B cell (primary cell): ENCODE results near the gene BCL3. TPM values are rescaled to one million over a fixed set of nuclear protein-coding genes. Genes with fewer than 3 reads are reported as not detected.

Experiments used
- ATAC-seq: fragments of 200-7000 bp; cut with Tn5 transposase; one replicate; pipeline ENCODE4 v1.10.0; 2021; ENCODE audit warnings: low read depth, mild to moderate bottlenecking, moderate number of reproducible peaks, moderate library complexity
- CTCF ChIA-PET: fragments of 350-600 bp; sonication (Branson Sonifier 250); formaldehyde crosslinking; loops from one replicate; lab custom pipeline; 2021; ENCODE audit warnings: antibody characterized with exemption, inconsistent platforms; lab: Charles Lee
- POLR2A ChIA-PET: fragments of 350-600 bp; sonication (Branson Sonifier 250); formaldehyde crosslinking; loops from one replicate; lab custom pipeline; 2021; ENCODE audit warnings: antibody characterized with exemption; lab: Charles Lee
- DNase-seq: peaks from one replicate; pipeline ENCODE4 v3.0.0; 2013
- H2AFZ ChIP-seq: 2 replicates; pipeline ENCODE4 v1.6.1; 2012; ENCODE audit warnings: mild to moderate bottlenecking, low read depth, low read length; ENCODE audit not compliant: insufficient read depth, poor library complexity, severe bottlenecking
- H3K27ac ChIP-seq, 2 donors: 1 replicate in 1 of 2; 2 replicates in 1 of 2; pipeline ENCODE4 v1.5.1; 2012 to 2013; ENCODE audit warnings: low read length in 2 of 2, mild to moderate bottlenecking in 2 of 2, moderate library complexity in 1 of 2
- H3K27me3 ChIP-seq, 4 experiments: fragments of 200-600 bp in 1 of 4; sonication (generic) in 1 of 4; replicated peaks in 1 of 4; 1 replicate in 2 of 4; 2 replicates in 2 of 4; pipeline versions ENCODE4 v1.6.1 to v1.7.0; 2013 to 2016; ENCODE audit warnings: low read length in 3 of 4, mild to moderate bottlenecking in 2 of 4, mixed read lengths in 1 of 4, moderate library complexity in 1 of 4; ENCODE audit not compliant: insufficient read depth in 4 of 4, control insufficient read depth in 3 of 4; ENCODE audit errors: control extremely low read depth in 1 of 4
- H3K36me3 ChIP-seq, 2 experiments: replicated peaks in 1 of 2; 1 replicate in 1 of 2; 2 replicates in 1 of 2; pipeline versions ENCODE4 v1.6.1 to v1.7.1; 2013; ENCODE audit warnings: low read length in 1 of 2; ENCODE audit not compliant: insufficient read depth in 2 of 2, control insufficient read depth in 1 of 2; ENCODE audit errors: control extremely low read depth in 1 of 2, extremely low read depth in 1 of 2
- H3K4me1 ChIP-seq, 2 donors: fragments of 200-600 bp in 1 of 2; sonication (generic) in 1 of 2; 1 replicate in 1 of 2; 2 replicates in 1 of 2; pipeline versions ENCODE4 v1.5.1 to v1.6.1; 2013 to 2017; ENCODE audit warnings: low read length in 2 of 2; ENCODE audit not compliant: control insufficient read depth in 2 of 2, insufficient read depth in 2 of 2
- H3K4me2 ChIP-seq: replicated peaks from 2 replicates; pipeline ENCODE3; 2012; ENCODE audit warnings: mild to moderate bottlenecking, low read depth, low read length; ENCODE audit not compliant: poor library complexity, severe bottlenecking
- H3K4me3 ChIP-seq, 5 experiments: fragments of 200-600 bp in 1 of 5; sonication (generic) in 1 of 5; 1 replicate in 3 of 5; 2 replicates in 2 of 5; pipeline versions ENCODE4 v1.5.1 to v1.7.0; 2011 to 2016; ENCODE audit warnings: low read length in 4 of 5, mild to moderate bottlenecking in 4 of 5, low read depth in 2 of 5, control low read depth in 1 of 5, moderate library complexity in 1 of 5; ENCODE audit not compliant: insufficient read depth in 1 of 5; ENCODE audit errors: control extremely low read depth in 1 of 5, extremely low read depth in 1 of 5
- H3K79me2 ChIP-seq: fragments of 200-600 bp; sonication (generic); one replicate; pipeline ENCODE4 v1.6.0; 2016; ENCODE audit warnings: low read length; ENCODE audit not compliant: control insufficient read depth, insufficient read depth
- H3K9ac ChIP-seq: fragments of 200-600 bp; sonication (generic); 2 replicates; pipeline ENCODE4 v1.6.1; 2017; ENCODE audit warnings: mild to moderate bottlenecking, low read length, moderate library complexity
- H3K9me3 ChIP-seq, 3 donors: one replicate each; pipeline versions ENCODE4 v1.6.1 to v1.7.1; 2013; ENCODE audit warnings: low read length in 2 of 3; ENCODE audit not compliant: control insufficient read depth in 2 of 3, insufficient read depth in 1 of 3; ENCODE audit errors: control extremely low read depth in 1 of 3
- H4K20me1 ChIP-seq: 2 replicates; pipeline ENCODE4 v1.6.0; 2012; ENCODE audit warnings: mild to moderate bottlenecking, low read length; ENCODE audit not compliant: insufficient read depth, control insufficient read depth, poor library complexity, severe bottlenecking
- H3K27ac Mint-ChIP-seq: one replicate; pipeline ENCODE4 v1.8.0; 2021; ENCODE audit warnings: mixed read lengths
- H3K27me3 Mint-ChIP-seq: one replicate; pipeline ENCODE4 v1.8.0; 2021; ENCODE audit warnings: mixed read lengths
- H3K4me1 Mint-ChIP-seq: one replicate; pipeline ENCODE4 v1.8.0; 2021; ENCODE audit warnings: mixed read lengths
- H3K4me3 Mint-ChIP-seq: one replicate; pipeline ENCODE4 v1.8.0; 2021; ENCODE audit warnings: mixed read lengths
- H3K9me3 Mint-ChIP-seq: one replicate; pipeline ENCODE4 v1.8.0; 2022; ENCODE audit warnings: mixed read lengths; ENCODE audit not compliant: insufficient read depth
- EZH2 ChIP-seq: IDR thresholded peaks from 2 replicates; pipeline ENCODE4 v1.6.1; 2012; ENCODE audit warnings: borderline replicate concordance, low read depth, mild to moderate bottlenecking, moderate library complexity, low read length; ENCODE audit not compliant: insufficient read depth, poor library complexity, severe bottlenecking
- WGBS: methylation state at CpG from one replicate; pipeline ENCODE4 v1.1.5; 2013; ENCODE audit warnings: missing lambda C conversion rate; ENCODE audit not compliant: insufficient coverage; 5-methylcytosine and 5-hydroxymethylcytosine counted together
- intact Hi-C: fragments of 100-400 bp; cut with micrococcal nuclease; formaldehyde crosslinking; loops from one replicate; pipeline ENCODE4 v1.10.0; 2022
- polyA plus RNA-seq: library from polyadenylated mRNA; depleted of rRNA; stranded (reverse); fragments of >200 nt; gene quantifications from 2 replicates; pipeline ENCODE4 v1.2.3, GENCODE V29; 2012
- total RNA-seq, 2 donors: library from RNA; stranded (reverse); fragments of 120-200 nt in 1 of 2; gene quantifications; 1 replicate in 1 of 2; 2 replicates in 1 of 2; pipeline versions ENCODE4 v1.2.3 to v1.2.4, GENCODE V29; 2013 to 2022
- TF ChIP-seq, protein P1 (sequence below): fragments of 200-600 bp; IDR thresholded peaks from one replicate; pipeline ENCODE4 v1.8.0; 2022; ENCODE audit warnings: antibody characterized with exemption, mild to moderate bottlenecking

BCL3 gene
- total and polyA plus RNA-seq, 2 donors (not counting 1 experiment from before 2014, with no cell fraction given): 52.3 to 147 TPM

DNA sequence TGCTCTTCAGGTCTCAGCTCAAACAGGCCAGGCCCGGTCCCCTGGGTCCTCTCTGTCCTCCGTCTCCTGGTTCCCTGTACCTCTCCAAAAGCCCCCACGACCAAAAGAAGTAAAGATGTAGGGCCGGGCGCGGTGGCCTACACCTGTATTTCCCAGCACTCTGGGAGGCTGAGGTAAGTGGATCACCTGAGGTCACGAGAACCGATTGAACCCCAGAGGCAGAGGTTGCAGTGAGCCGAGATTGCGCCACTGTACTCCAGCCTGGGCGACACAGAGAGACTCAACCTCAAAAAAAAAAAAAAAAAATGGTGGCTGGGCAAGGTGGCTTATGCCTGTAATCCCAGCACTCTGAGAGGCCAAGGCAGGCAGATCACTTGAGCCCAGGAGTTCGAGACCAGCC lies 22.0 kb upstream of the BCL3 start:
- DNase-seq (no peak), ATAC-seq (no peak)
- TF ChIP-seq, protein P1, sequence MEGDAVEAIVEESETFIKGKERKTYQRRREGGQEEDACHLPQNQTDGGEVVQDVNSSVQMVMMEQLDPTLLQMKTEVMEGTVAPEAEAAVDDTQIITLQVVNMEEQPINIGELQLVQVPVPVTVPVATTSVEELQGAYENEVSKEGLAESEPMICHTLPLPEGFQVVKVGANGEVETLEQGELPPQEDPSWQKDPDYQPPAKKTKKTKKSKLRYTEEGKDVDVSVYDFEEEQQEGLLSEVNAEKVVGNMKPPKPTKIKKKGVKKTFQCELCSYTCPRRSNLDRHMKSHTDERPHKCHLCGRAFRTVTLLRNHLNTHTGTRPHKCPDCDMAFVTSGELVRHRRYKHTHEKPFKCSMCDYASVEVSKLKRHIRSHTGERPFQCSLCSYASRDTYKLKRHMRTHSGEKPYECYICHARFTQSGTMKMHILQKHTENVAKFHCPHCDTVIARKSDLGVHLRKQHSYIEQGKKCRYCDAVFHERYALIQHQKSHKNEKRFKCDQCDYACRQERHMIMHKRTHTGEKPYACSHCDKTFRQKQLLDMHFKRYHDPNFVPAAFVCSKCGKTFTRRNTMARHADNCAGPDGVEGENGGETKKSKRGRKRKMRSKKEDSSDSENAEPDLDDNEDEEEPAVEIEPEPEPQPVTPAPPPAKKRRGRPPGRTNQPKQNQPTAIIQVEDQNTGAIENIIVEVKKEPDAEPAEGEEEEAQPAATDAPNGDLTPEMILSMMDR: no peak
- TF ChIP-seq EZH2: no peak
- Mint-ChIP-seq H3K9me3 (no peaks in the 10 kb centered on the region), H3K27ac (peak overlapping the region; percentile 26), H3K4me1 (peaks cover 54% of the 10 kb centered on the region), H3K4me3 (no peak overlapping the region), H3K27me3 (no peaks in the 10 kb centered on the region)
- Histone ChIP-seq H3K9me3 (no peaks in the 10 kb centered on the region), H2AFZ (no peak overlapping the region), H3K79me2 (no peaks in the 10 kb centered on the region), H3K27ac (no peak overlapping the region), H3K36me3 (no peaks in the 10 kb centered on the region), H4K20me1 (no peaks in the 10 kb centered on the region), H3K4me1 (peaks cover 42 to 65% of the 10 kb centered on the region in 2 donors), H3K9ac (no peak overlapping the region), H3K27me3 (no peaks in the 10 kb centered on the region), H3K4me3 (no peak overlapping the region), H3K4me2 (no peak overlapping the region)
- WGBS: 94% methylated on average over 6 of the region's 12 CpGs
- ChIA-PET POLR2A (interaction anchor here (0.7 kb wide), 3 partner anchors 22 to 37 kb away, joined by 3 to 4 read pairs (median 3); no protein-coding TSS in a partner anchor), CTCF (interaction anchor here (0.6 to 11.7 kb wide), 5 partner anchors 25 to 1621 kb away, joined by 3 to 591 read pairs (median 5); partner anchors contain the start of genes BCL3 and CBLC)
- intact Hi-C loops: loop anchor here (10.0 kb wide), 1 partner anchor 118 kb away; the partner anchor contains the start of gene NECTIN2

DNA sequence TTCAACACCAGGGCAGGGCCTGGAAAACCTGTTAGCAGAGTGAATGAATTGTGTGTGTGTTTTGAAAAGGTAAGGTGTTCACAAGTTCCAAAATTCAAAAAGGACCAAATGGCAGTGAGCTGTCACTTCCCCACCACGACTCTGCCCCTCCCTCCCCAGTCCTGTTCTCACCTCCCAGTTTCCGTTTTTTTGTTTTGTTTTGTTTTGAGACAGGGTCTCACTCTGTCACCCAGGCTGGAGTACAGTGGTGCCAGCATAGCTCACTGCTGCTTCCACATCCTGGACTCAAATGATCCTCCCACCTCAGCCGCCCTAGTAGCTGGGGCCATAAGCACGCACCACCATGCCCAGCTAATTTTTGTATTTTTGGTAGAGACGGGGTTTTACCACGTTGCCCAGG lies 20.3 kb upstream of the BCL3 start:
- Histone ChIP-seq H3K79me2 (no peaks in the 10 kb centered on the region), H3K27me3 (no peaks in the 10 kb centered on the region), H3K9ac (no peak overlapping the region), H3K36me3 (no peaks in the 10 kb centered on the region), H3K4me2 (peak overlapping the region; percentile 14), H3K4me3 (no peak overlapping the region), H3K9me3 (no peaks in the 10 kb centered on the region), H3K4me1 (peaks cover 32 to 53% of the 10 kb centered on the region in 2 donors), H4K20me1 (no peaks in the 10 kb centered on the region), H3K27ac (no peak overlapping the region), H2AFZ (no peak overlapping the region)
- Mint-ChIP-seq H3K9me3 (no peaks in the 10 kb centered on the region), H3K27ac (peak overlapping the region; percentile 50), H3K4me3 (peak overlapping the region; percentile 45), H3K4me1 (peaks cover 42% of the 10 kb centered on the region), H3K27me3 (no peaks in the 10 kb centered on the region)
- ChIA-PET CTCF (interaction anchor here (0.9 to 11.7 kb wide), 4 partner anchors 25 to 55 kb away, joined by 4 to 591 read pairs (median 4); partner anchors contain the start of gene CBLC), POLR2A (no interaction called here)
- 66% methylated on average over 2 of the region's 6 CpGs for WGBS
- intact Hi-C loops: loop anchor here (10.0 kb wide), 1 partner anchor 117 kb away; the partner anchor contains the start of gene NECTIN2
- ATAC-seq (no peak), DNase-seq (no peak)
- TF ChIP-seq, protein P1: no peak
- TF ChIP-seq EZH2: no peak
